Stromal cell of bone marrow (primary cell): Measurements from ENCODE around the gene CRABP1.

Experiments used
- DNase-seq: peaks from one replicate; pipeline ENCODE4 v3.0.0-alpha.2; 2012; ENCODE audit warnings: low read depth

CRABP1 gene

GRCh38 chr15:78317145-78317836 is 22.9 kb upstream of the CRABP1 start:
- no peak for DNase-seq

DNA sequence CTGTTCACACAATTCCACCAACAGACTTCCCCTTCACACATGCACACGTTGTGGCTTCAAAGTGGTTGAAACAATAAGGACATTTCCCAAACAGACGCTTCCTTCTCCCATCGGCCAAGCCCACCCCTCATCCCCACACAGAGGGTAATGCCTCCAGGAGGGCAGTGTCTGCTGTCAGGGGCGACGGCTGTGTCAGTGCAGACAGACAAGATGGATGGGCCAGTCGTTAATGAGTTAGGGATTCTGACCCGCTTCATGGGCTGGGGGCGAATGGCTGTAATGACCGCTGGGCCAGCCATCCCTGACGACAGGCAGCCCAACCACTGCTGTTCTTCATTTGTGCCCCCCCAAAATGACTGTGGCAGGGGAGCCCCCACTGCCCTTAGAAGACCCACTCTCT is 20.6 kb upstream of the CRABP1 start:
- no peak for DNase-seq

- no peak for DNase-seq
Observed at GRCh38 chr15:78320183-78320582, 20.0 kb upstream of the CRABP1 start.

DNA sequence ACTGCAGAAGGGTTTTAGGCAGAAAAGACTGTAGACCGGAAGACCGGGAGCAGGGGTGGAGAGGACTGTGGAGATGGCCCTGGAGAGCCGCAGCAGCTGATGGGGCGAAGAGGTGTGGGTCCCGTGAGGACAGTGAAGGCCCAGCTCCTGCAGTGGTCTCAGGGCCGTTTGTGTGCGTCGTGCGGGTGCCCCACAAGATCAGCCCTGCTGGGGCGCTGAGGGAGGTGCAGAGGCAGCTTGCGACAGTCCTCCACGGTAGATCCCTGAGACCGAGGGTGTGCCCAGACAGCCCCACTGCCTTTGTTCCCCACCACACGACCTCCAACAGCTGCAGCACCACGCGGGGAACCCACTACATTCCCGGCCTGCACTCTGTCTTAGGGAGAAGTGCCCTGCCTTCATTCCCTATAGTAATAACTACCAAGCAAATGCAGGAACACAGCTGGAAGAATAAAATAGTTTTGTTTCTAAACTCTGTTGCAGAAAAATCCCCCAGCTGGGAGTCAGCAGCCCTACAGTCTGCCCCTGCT is 19.0 kb upstream of the CRABP1 start:
- DNase-seq: no peak

DNA sequence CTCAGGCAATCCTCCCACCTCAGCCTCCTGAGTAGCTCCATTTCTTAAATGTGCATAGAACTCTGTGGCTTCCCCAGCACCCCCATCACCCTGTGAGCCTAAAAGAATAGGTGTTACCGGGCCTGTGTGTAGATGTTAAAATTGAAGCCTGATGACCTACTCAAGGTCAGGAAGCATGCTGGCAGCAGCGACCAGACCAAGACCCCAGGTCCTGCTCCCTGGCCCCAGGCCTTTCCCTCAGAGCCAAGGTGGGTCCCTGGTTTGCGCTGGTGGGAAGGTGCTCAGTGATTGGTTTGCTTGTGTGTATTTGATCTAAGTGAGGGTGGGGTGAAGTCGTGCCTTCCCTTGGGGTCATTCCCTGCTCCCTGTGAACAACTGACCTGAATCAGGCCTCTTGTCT is 18.4 kb upstream of the CRABP1 start:
- DNase-seq: no peak

DNA sequence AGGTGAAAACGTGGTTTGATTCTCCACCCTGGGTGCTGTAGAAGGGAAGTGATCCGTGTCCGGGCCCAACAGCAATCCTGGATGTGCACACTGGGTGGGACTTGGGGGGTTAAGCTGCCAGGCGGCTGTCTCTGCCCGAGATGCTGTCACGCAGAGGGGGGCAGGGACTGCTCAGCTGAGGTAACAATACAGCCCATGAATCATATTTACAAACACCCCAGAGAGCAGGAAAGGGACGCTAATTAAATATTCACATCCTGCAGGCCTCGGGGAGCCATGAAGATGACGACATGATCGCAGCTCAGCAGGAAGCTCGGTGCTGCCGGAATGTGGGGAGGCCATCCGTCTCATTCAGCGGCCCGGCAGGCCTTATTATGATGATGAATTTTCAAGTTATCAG is 17.9 kb upstream of the CRABP1 start:
- no peak for DNase-seq

- DNase-seq: no peak
Observed at GRCh38 chr15:78322724-78323521, 17.2 kb upstream of the CRABP1 start.

DNA sequence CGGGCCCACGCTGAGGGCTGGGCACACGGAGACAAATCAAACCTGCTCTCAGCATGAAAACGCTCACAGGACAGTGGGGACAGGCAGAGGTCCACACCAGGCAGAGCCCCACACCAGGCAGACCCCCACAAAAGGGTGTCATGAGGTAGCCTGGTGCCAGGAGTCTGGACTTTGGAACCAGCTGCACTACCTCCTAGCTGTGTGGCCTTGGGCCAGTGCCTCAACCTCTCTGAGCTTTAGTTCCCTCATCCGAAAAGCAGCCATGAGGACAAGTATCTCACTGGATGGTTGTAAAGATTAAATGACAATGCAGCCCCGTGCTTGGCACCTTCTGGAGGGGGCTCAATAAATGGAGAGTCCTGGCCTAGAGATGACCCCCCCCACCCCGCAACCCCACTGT is 16.5 kb upstream of the CRABP1 start:
- no peak for DNase-seq

DNA sequence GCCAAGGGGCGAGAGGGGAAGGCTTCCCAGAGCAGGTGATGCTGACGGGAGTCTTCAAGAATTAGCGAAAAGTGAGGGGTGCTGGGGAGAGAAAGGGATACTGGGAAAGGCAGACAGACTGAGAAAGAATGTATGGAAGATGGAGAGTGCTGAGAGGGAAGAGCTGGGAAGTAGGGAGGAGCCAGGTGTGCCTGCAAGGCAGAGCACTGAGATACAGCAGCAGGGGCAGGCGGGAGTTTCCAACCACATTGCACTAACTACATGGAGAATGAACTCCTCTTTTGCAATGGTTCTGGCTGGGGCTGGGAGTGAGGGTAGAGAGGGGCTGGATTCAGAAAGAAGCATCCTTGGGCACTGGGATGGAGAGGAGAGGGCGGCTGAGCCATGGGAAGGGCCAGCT is 16.0 kb upstream of the CRABP1 start:
- DNase-seq: no peak

- DNase-seq: no peak
Observed at GRCh38 chr15:78325092-78325843, 14.9 kb upstream of the CRABP1 start.

GRCh38 chr15:78327466-78327865 is 12.7 kb upstream of the CRABP1 start:
- no peak for DNase-seq

- no peak for DNase-seq
Observed at GRCh38 chr15:78329625-78330024, 10.5 kb upstream of the CRABP1 start.

GRCh38 chr15:78334845-78335244 is 5.3 kb upstream of the CRABP1 start:
- no peak for DNase-seq

DNA sequence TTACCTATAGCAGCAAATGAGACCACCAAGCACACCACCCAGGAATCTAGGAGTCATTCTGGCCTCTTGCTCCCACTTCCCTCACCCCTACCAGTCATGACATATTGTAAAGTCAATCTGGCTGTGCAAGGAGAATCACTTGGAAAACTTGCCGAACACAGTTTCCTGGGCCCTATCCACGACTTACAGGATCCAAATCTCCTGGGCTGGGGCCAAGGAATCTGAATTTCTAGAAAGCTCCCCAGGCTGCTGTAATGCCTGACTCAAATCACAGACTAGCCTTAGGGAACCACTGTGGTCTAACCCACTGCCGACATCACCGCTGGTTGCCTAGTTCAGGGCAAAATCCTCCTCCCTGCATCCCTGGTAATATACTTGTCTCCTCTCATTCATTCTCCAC is 4.2 kb upstream of the CRABP1 start:
- no peak for DNase-seq

DNA sequence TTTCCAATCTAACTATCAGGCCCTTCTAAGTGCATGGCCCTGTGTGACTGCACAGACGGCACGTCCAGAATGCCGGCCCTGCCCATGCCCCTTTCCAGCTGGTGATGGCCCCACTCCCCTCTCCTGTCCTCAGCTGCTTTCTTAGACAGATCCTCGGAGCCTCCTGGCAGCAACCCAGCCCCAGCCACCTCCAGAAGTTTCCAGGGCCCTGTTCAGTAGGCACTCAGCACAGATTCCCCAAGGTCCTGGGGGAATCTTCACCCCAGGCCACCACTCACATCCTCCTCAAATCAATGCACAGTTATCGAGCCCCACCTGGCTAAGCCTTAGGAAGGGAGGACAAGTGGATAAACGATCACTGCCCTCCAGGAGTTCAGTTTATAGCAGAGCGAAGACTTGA is 1.4 kb upstream of the CRABP1 start:
- DNase-seq: no peak

GRCh38 chr15:78339559-78339958 is 594 bp upstream of the CRABP1 start:
- DNase-seq: no peak

DNA sequence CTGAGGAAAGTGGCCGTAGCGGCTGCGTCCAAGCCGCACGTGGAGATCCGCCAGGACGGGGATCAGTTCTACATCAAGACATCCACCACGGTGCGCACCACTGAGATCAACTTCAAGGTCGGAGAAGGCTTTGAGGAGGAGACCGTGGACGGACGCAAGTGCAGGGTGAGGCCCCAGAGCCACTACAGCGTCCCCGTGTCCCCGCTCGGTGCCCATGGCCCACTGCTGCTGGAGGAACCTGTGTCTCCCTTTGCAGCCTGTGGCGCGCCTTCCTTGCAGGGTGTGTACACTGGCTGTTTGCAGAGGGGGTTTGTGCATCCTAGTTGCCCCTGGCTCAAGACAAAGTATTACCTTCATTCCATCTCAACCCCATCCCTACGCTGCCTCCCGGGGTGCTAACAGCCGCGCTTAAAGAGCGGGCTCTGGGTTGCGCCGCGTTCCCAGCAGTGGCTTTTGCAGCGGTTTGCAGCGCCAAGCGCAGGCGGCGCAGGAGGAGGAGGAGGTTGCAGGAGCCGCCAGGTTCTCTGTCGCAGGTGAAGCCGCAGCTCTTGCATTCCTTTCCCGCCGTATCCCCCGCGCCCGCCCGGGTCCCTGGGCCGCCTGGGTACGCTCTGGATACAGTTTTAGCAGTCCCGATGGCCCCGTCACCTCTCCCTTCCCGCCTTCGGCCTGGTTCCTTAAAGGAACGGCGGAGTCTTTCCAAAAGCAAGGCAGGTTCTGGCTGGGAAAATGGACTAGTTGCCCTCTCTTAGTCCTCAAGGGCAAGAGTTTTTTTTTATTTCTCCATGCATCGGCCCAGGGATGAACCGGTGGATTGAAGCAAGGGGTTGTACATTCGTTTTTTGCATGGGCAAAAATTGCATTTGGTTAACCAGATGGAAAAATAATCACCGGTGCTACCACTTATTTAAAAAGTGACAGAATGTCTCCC is 1.2 kb downstream of the CRABP1 start:
- DNase-seq: no peak

- no peak for DNase-seq
Observed at GRCh38 chr15:78342021-78342420, 1.9 kb downstream of the CRABP1 start.

DNA sequence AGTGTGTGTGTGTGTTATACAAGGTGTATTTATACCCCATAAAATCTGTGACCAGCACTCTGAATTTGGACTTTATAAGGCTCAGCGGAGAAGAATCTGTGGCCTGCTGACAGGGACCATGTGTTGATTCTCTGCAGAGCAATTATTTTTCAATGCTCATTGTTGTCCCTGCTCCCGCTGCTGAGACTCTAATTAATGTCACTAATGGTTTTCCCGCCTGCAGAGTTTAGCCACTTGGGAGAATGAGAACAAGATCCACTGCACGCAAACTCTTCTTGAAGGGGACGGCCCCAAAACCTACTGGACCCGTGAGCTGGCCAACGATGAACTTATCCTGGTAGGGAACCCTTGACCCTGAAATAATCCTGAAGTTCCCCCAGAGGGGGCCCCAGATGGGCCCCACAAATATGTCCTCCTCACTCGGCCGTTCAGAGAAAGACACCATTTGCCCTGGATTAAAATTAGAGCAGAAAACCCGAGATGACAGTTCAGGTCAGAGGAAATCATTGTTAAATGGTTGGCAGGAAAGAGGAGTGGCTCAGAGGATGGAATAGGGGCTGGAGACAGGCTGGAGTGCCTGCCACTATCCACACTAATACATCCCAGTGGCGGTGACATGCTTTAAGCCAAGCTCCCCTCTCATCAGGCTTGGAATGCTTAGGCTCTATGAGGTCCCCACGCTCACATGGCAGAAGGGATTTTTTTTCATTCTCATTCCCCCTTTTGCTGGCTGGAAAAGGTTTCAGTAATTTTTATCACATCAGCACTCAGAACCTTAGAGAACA is 3.3 kb downstream of the CRABP1 start:
- DNase-seq: no peak

DNA sequence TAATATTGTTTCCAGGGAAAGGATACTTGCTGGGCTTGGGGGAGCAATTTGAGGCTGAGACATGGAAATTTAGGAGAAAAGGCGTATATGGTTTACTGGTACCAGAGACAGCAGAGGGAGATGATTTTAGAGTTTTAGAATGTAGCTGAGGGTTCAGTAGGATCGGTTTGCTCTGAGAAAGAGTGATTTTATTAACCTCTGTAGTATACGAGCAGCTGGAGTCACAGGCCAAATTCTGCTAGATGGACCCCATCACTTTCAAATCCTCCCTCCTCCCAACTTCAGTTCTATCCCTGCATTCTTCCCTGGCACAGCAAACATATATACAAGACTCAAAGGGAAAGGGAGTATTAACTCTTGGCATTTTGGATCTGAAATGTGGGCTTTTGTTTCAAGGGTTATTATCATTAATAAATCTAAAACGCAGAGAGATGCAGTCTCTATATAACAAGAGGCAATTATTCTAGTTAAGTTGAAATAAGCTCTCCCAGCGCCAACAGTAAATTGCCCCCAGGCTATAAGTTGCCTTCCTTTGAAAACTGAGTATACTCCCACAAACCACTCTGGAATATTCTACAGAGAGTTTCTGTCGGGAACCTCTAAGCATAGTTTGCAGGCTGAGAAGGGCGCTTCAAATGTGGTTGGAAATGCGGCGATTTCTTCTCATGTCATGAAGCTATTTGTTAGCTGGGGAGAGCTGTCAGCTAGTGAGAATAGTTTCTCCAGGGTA is 5.4 kb downstream of the CRABP1 start:
- DNase-seq: no peak
